GM23338 (cell line): ENCODE measurements around the gene PTPN21. TPM values are rescaled to one million over a fixed set of nuclear protein-coding genes. Genes with fewer than 3 reads are reported as not detected.

Experiments
- ATAC-seq: fragments of 200-7000 bp; cut with Tn5 transposase; 3 replicates; pipeline ENCODE4 v1.9.1; 2020
- DNase-seq: peaks from one replicate; pipeline ENCODE4 v3.0.0-alpha.2; 2015; ENCODE audit warnings: low spot score
- H2AFZ ChIP-seq: fragments of 200-600 bp; sonication (generic); 2 replicates; pipeline ENCODE4 v1.8.0; 2016; ENCODE audit warnings: antibody characterized with exemption, mild to moderate bottlenecking, moderate library complexity
- H3F3A ChIP-seq: fragments of 200-600 bp; sonication (generic); replicated peaks from 2 replicates; pipeline ENCODE4 v1.8.0; 2017; ENCODE audit warnings: antibody characterized with exemption, mixed run types, low read depth
- H3K27ac ChIP-seq: fragments of 200-600 bp; sonication (generic); 2 replicates; pipeline ENCODE4 v1.6.1; 2016; ENCODE audit warnings: low read depth
- H3K27me3 ChIP-seq: fragments of 200-600 bp; sonication (generic); 2 replicates; pipeline ENCODE4 v1.8.0; 2016; ENCODE audit warnings: mild to moderate bottlenecking, mixed run types, moderate library complexity; ENCODE audit not compliant: insufficient read depth
- H3K36me3 ChIP-seq: fragments of 200-600 bp; sonication (generic); 2 replicates; pipeline ENCODE4 v1.8.0; 2016; ENCODE audit warnings: mild to moderate bottlenecking; ENCODE audit not compliant: insufficient read depth
- H3K4me1 ChIP-seq: fragments of 200-600 bp; sonication (generic); 2 replicates; pipeline ENCODE4 v1.8.0; 2016; ENCODE audit warnings: mild to moderate bottlenecking, moderate library complexity; ENCODE audit not compliant: insufficient read depth
- H3K4me2 ChIP-seq: fragments of 200-600 bp; sonication (generic); 2 replicates; pipeline ENCODE4 v1.7.1; 2017; ENCODE audit warnings: mixed run types
- H3K4me3 ChIP-seq: fragments of 200-600 bp; sonication (generic); 2 replicates; pipeline ENCODE4 v1.6.1; 2016; ENCODE audit warnings: mixed run types
- H3K79me2 ChIP-seq: fragments of 200-600 bp; sonication (generic); replicated peaks from 2 replicates; pipeline ENCODE4 v1.8.0; 2017; ENCODE audit warnings: mild to moderate bottlenecking; ENCODE audit not compliant: insufficient read depth
- H3K9me2 ChIP-seq: fragments of 200-600 bp; sonication (generic); 2 replicates; pipeline ENCODE4 v1.8.0; 2017; ENCODE audit not compliant: insufficient read depth
- H4K20me1 ChIP-seq: fragments of 200-600 bp; sonication (generic); replicated peaks from 2 replicates; pipeline ENCODE4 v1.8.0; 2017; ENCODE audit warnings: mild to moderate bottlenecking; ENCODE audit not compliant: insufficient read depth
- H3K27ac Mint-ChIP-seq: 2 replicates; pipeline ENCODE4 v1.8.0; 2020; ENCODE audit warnings: inconsistent platforms, mild to moderate bottlenecking, moderate library complexity, mixed read lengths
- H3K27me3 Mint-ChIP-seq: 3 replicates; pipeline ENCODE4 v1.8.0; 2022; ENCODE audit warnings: low read depth, mild to moderate bottlenecking, moderate library complexity, mixed read lengths, inconsistent platforms; ENCODE audit not compliant: insufficient read depth, poor library complexity
- H3K36me3 Mint-ChIP-seq: 3 replicates; pipeline ENCODE4 v1.8.0; 2021; ENCODE audit warnings: low read depth, mild to moderate bottlenecking, inconsistent platforms, moderate library complexity, mixed read lengths
- H3K4me1 Mint-ChIP-seq: 3 replicates; pipeline ENCODE4 v1.8.0; 2020; ENCODE audit warnings: mild to moderate bottlenecking, inconsistent platforms, mixed read lengths
- H3K4me3 Mint-ChIP-seq: 3 replicates; pipeline ENCODE4 v1.8.0; 2021; ENCODE audit warnings: moderate library complexity, mild to moderate bottlenecking, inconsistent platforms, mixed read lengths
- H3K9me3 Mint-ChIP-seq: 3 replicates; pipeline ENCODE4 v1.8.0; 2020; ENCODE audit warnings: moderate library complexity, mild to moderate bottlenecking, inconsistent platforms, mixed read lengths
- CREB1 ChIP-seq: fragments of 250-450 bp; sonication (Bioruptor Pico); IDR thresholded peaks from 2 replicates; pipeline ENCODE4 v1.5.0; 2020; ENCODE audit warnings: low read depth, mild to moderate bottlenecking, moderate library complexity
- CTCF ChIP-seq, 2 experiments: fragments of 200-600 bp in 1 of 2; sonication (generic) in 1 of 2; conservative IDR thresholded peaks; 2 replicates each; pipeline versions ENCODE4 v1.5.1 to v1.6.1; 2016 to 2017; ENCODE audit warnings: antibody characterized with exemption in 2 of 2, low read depth in 2 of 2, mild to moderate bottlenecking in 2 of 2, moderate library complexity in 1 of 2
- ETS1 ChIP-seq: IDR thresholded peaks from 2 replicates; pipeline ENCODE4 v1.6.1; 2016; ENCODE audit warnings: antibody characterized with exemption
- EZH2 ChIP-seq: fragments of 200-600 bp; sonication (generic); IDR thresholded peaks from one replicate; pipeline ENCODE4 v1.8.0; 2017; ENCODE audit warnings: antibody characterized with exemption, mild to moderate bottlenecking, low read depth; ENCODE audit not compliant: unreplicated experiment
- JUNB ChIP-seq: IDR thresholded peaks from one replicate; pipeline ENCODE4 v1.6.1; 2016; ENCODE audit warnings: antibody characterized with exemption; ENCODE audit not compliant: unreplicated experiment
- NANOG ChIP-seq: IDR thresholded peaks from 2 replicates; pipeline ENCODE4 v1.6.1; 2016; ENCODE audit warnings: antibody characterized with exemption, borderline replicate concordance
- POLR2AphosphoS5 ChIP-seq: IDR thresholded peaks from 2 replicates; pipeline ENCODE4 v1.6.1; 2016; ENCODE audit warnings: antibody characterized with exemption, low read depth
- REST ChIP-seq: IDR thresholded peaks from one replicate; pipeline ENCODE4 v1.6.1; 2018; ENCODE audit warnings: antibody characterized with exemption; ENCODE audit not compliant: unreplicated experiment
- STAT1 ChIP-seq: IDR thresholded peaks from one replicate; pipeline ENCODE4 v1.6.1; 2016; ENCODE audit warnings: antibody characterized with exemption; ENCODE audit not compliant: unreplicated experiment
- polyA plus RNA-seq: library from polyadenylated mRNA; unstranded; fragments of >200 nt; fragmentation: Nextera tagmentation; extraction: Ambion mirVana; gene quantifications from 2 replicates; pipeline ENCODE4 v1.2.1, GENCODE V29; 2016
- total RNA-seq: library from RNA; depleted of rRNA; stranded (reverse); fragments of >200 nt; shearing (Covaris generic); gene quantifications from 2 replicates; pipeline ENCODE4 v1.2.3, GENCODE V29; 2014

Gene PTPN21
- total and polyA plus RNA-seq, 2 experiments from 2014 or later: 2.7 to 5.6 TPM

- peaks cover 29% of the 10 kb centered on the region for H3K36me3 Mint-ChIP-seq
- H3K4me1 Mint-ChIP-seq: no peaks in the 10 kb centered on the region
- H3K4me3 Mint-ChIP-seq: no peak overlapping the region
- peaks cover 11% of the 10 kb centered on the region for H3K9me2 ChIP-seq
- no peak overlapping the region for H3K27ac ChIP-seq
- no peak overlapping the region for H3K4me2 ChIP-seq
- DNase-seq (peak; percentile 47), ATAC-seq (no peak)
- H3K4me3 ChIP-seq: no peak overlapping the region
- no peak overlapping the region for H2AFZ ChIP-seq
- H3F3A ChIP-seq: no peaks in the 10 kb centered on the region
- no peaks in the 10 kb centered on the region for H3K79me2 ChIP-seq
- no peak for TF ChIP-seq JUNB
- TF ChIP-seq STAT1: no peak
- peak; percentile 48 to 54 for TF ChIP-seq CTCF (conservative IDR thresholded peaks at IDR 0.05; ENCODE audit: low read depth in 2 of 2)
- TF ChIP-seq REST: no peak
- H4K20me1 ChIP-seq: no peaks in the 10 kb centered on the region
- no peaks in the 10 kb centered on the region for H3K4me1 ChIP-seq
- H3K27ac Mint-ChIP-seq: no peak overlapping the region
- no peaks in the 10 kb centered on the region for H3K36me3 ChIP-seq
- H3K27me3 ChIP-seq: no peaks in the 10 kb centered on the region
- H3K9me3 Mint-ChIP-seq: peaks cover 3% of the 10 kb centered on the region; the same call in 1 of the 3 replicates
- H3K27me3 Mint-ChIP-seq: peaks cover 5% of the 10 kb centered on the region
These were observed 102.6 kb downstream of the PTPN21 start for GRCh38 chr14:88452231-88452630.

GRCh38 chr14:88439088-88439487 lies 115.7 kb downstream of the PTPN21 start:
- Histone ChIP-seq H3K36me3 (no peaks in the 10 kb centered on the region), H3K27me3 (no peaks in the 10 kb centered on the region), H2AFZ (no peak overlapping the region), H3K79me2 (no peaks in the 10 kb centered on the region), H3K4me1 (no peaks in the 10 kb centered on the region), H3K9me2 (no peaks in the 10 kb centered on the region), H3F3A (no peaks in the 10 kb centered on the region), H3K4me2 (no peak overlapping the region), H3K27ac (no peak overlapping the region), H3K4me3 (no peak overlapping the region), H4K20me1 (no peaks in the 10 kb centered on the region)
- H3K27ac Mint-ChIP-seq: no peak overlapping the region
- no peak for ATAC-seq
- H3K27me3 Mint-ChIP-seq: no peaks in the 10 kb centered on the region
- peaks cover 3% of the 10 kb centered on the region; the same call in 2 of the 3 replicates for H3K36me3 Mint-ChIP-seq
- no peak overlapping the region for H3K4me3 Mint-ChIP-seq
- H3K9me3 Mint-ChIP-seq: no peaks in the 10 kb centered on the region
- DNase-seq: no peak
- no peaks in the 10 kb centered on the region for H3K4me1 Mint-ChIP-seq
- TF ChIP-seq CREB1 (CRISPR knock-in tag) (no peak), ETS1 (no peak), EZH2 (no peak), POLR2AphosphoS5 (no peak), CTCF (conservative IDR thresholded peaks at IDR 0.05; ENCODE audit: low read depth in 2 of 2) (no peak), NANOG (no peak), REST (no peak)
